Stimulated activated CD8-positive, alpha-beta memory T cell treated with anti-CD3 and anti-CD28 coated beads, Interleukin-15, amount 100 ng/mL, for 48 hours (primary cell): ENCODE results near the gene WNT3A.
A peak's percentile ranks its signal among the peaks of the same experiment; 100 is the strongest.

Experiments used
- DNase-seq, 2 donors: peaks; one replicate each; pipeline ENCODE4 v3.0.0-alpha.2; 2020; ENCODE audit warnings: low read depth in 2 of 2

WNT3A gene

DNA sequence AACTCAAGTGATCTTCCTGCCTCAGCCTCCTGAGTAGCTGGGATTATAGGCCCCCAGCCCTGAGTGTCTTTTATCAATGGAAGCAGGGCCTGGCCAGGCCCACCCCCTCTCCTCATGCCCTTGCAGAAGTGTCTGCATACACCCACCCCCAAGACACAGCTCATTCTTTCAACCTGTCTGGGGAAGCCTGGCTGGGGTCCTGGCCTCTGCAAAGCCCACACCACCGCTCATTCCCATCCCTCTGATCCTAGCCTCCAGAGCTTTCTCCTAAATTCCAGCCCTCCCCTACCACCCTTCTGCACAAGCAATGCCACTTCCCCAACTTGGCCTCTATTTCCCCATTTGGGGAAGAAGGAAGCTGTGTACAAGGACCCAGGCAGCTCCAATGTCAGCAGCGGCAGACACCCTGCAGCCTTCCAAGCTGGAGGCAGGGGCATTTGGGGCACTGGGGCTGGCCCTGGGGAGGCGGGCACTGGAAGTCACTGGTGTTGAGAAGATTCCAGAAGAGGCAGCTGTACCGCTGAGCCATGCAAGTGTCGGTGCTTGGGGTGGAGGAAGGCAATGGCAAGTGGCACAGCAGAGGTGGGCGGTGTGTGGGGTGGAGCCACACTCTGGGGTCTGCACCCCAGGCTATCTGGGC is 42.0 kb downstream of the WNT3A start:
- no peak for DNase-seq

DNA sequence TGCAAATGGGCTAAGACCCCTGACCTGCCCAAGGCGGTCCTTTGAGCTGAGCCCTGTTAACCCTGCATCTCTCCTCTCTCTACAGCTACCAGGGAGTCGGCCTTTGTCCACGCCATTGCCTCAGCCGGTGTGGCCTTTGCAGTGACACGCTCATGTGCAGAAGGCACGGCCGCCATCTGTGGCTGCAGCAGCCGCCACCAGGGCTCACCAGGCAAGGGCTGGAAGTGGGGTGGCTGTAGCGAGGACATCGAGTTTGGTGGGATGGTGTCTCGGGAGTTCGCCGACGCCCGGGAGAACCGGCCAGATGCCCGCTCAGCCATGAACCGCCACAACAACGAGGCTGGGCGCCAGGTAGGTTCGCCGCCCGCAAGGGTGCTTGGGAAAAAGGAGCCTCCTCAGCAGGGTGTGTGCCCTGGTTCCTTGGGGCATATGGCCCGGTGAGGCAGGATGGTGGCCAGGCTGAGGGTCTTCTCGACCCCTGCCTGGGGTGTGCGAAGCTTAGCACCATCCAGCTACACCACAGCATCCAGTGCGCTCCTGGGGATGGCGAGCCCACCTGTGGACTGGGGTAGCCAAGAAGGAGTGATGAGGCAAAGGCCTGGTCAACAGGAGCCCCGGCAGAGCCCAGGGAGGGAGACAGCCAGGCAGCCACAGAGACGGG is 43.9 kb downstream of the WNT3A start:
- DNase-seq, result no peak

DNA sequence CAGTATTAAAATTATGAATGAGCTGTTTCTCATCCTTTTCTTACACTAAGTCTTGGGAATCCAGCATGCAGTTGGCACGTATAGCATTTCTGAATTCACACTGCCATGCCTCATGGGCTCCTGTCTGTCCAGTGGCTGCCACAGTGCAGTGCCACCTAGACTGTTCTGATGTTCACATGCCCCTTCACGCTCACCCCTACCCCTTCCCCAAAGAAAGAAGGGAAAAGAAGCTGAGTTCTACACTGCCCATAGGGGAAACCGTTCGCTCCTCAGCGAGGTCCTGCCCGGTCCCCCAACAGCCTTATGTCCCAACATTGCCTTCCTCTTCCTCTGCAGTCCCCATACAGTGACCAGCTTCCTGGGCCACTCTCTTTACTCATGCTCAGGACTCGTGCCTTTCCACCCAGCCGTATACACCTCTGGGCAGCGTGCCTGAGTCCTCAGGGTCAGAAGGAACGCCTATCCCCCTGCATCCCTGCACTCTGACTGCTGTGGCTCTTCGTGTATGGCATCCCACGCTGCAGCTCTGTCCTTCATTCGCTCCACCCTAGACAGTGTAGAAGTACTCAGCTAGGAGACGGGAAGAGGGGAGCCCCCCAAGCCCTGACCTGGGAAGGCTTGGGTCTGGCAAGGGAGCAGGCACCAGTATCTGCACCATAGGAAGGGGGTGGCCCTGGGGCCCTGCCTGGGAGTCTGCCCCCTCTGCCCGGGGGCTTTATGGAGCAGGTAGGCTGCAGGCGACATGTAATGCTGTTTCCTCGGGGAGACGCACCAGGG is 51.6 kb downstream of the WNT3A start:
- no peak for DNase-seq

DNA sequence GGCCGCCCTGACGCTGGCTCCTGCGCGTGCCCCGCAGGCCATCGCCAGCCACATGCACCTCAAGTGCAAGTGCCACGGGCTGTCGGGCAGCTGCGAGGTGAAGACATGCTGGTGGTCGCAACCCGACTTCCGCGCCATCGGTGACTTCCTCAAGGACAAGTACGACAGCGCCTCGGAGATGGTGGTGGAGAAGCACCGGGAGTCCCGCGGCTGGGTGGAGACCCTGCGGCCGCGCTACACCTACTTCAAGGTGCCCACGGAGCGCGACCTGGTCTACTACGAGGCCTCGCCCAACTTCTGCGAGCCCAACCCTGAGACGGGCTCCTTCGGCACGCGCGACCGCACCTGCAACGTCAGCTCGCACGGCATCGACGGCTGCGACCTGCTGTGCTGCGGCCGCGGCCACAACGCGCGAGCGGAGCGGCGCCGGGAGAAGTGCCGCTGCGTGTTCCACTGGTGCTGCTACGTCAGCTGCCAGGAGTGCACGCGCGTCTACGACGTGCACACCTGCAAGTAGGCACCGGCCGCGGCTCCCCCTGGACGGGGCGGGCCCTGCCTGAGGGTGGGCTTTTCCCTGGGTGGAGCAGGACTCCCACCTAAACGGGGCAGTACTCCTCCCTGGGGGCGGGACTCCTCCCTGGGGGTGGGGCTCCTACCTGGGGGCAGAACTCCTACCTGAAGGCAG is 52.3 kb downstream of the WNT3A start:
- no peak for DNase-seq

DNA sequence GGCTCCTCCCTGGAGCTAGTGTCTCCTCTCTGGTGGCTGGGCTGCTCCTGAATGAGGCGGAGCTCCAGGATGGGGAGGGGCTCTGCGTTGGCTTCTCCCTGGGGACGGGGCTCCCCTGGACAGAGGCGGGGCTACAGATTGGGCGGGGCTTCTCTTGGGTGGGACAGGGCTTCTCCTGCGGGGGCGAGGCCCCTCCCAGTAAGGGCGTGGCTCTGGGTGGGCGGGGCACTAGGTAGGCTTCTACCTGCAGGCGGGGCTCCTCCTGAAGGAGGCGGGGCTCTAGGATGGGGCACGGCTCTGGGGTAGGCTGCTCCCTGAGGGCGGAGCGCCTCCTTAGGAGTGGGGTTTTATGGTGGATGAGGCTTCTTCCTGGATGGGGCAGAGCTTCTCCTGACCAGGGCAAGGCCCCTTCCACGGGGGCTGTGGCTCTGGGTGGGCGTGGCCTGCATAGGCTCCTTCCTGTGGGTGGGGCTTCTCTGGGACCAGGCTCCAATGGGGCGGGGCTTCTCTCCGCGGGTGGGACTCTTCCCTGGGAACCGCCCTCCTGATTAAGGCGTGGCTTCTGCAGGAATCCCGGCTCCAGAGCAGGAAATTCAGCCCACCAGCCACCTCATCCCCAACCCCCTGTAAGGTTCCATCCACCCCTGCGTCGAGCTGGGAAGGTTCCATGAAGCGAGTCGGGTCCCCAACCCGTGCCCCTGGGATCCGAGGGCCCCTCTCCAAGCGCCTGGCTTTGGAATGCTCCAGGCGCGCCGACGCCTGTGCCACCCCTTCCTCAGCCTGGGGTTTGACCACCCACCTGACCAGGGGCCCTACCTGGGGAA is 53.0 kb downstream of the WNT3A start:
- DNase-seq, result peak; percentile 48 to 75

DNA sequence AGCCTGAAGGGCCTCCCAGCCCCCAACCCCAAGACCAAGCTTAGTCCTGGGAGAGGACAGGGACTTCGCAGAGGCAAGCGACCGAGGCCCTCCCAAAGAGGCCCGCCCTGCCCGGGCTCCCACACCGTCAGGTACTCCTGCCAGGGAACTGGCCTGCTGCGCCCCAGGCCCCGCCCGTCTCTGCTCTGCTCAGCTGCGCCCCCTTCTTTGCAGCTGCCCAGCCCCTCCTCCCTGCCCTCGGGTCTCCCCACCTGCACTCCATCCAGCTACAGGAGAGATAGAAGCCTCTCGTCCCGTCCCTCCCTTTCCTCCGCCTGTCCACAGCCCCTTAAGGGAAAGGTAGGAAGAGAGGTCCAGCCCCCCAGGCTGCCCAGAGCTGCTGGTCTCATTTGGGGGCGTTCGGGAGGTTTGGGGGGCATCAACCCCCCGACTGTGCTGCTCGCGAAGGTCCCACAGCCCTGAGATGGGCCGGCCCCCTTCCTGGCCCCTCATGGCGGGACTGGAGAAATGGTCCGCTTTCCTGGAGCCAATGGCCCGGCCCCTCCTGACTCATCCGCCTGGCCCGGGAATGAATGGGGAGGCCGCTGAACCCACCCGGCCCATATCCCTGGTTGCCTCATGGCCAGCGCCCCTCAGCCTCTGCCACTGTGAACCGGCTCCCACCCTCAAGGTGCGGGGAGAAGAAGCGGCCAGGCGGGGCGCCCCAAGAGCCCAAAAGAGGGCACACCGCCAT is 53.8 kb downstream of the WNT3A start:
- DNase-seq, result no peak

DNA sequence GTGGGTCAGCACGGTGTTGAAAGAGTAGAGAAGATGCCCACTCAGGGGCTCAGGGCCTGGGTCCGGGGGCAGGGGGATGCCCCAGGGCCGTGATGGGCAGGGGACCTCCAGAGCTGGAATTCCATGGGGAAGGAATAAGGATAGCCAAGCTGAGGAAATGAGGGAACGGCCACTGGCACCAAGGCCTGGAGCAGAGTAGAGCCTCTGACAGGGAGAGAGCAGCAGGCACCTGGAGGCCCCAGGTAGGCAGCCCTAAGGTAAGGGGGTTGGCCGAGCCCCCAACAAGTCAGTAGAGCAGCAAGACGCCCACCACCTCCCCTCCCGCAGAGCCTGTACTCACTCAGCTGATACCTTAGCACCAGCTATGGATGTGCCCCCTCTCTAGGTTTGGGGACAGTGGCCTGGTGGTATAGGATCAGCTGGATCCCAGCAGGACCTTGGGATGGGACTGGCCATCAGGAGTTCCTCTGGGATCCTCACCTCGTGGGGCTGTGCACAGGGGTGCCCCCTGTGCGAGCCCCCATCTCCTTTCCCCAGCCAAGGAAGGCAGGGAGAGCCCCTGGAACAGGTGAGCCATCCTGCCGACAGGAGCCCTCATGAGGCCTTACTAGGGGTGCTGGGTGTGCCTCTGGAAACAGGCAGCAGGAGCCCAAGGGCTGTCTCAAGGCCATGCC is 54.8 kb downstream of the WNT3A start:
- DNase-seq, result no peak

DNA sequence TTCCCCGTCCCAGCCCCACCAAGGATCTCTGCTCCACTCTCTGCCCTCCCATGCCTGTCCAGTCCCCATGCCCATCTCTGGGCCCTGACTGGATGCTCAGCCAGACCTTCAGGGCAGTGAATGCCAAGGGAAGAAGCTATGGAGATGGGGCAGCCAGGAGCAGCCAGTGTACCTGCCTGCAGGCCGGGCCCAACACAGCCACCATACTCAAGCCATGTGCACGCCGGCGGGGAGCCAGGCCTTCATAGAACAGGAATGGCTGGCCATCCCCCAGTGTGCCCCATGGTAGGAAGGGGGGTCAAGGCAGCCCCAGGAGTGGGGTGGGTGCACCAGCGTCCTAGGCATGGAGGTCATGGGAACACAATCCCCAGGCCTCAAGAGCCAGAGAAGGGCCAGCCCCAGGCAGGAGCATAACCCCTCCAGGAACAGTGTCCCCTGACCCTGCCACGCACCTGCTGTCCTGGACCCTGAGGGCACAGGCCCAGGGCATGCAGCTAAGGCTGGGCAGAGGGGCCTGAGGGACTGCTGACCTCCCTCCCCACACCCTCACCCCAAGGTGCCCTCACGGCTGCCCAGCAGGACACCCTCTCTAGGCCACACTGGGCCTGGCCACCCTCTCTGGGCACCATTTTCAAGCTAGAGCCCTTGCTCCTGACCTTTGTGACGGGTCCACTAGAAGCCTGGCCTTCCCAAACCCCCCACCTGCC is 55.4 kb downstream of the WNT3A start:
- no peak for DNase-seq

DNA sequence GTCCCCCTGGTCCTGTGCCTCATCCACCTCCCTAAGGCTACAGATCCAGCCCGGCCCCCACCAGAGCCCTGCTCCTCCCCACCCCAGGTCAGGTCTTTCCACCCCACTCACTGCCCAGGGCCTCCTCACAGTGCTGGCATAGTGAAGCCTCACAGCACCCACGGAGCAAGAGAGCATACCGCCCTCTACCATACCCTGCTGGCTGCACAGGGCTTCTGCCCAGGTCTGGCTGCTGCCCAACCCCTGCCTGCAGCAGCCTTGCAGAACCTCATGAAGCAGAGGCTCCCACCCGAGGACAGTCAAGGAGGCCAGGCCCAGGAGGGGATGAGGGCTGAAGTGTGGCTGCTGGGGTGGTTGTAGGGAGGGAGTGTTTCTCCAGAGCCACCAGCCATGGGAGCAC is 56.0 kb downstream of the WNT3A start:
- no peak for DNase-seq

DNA sequence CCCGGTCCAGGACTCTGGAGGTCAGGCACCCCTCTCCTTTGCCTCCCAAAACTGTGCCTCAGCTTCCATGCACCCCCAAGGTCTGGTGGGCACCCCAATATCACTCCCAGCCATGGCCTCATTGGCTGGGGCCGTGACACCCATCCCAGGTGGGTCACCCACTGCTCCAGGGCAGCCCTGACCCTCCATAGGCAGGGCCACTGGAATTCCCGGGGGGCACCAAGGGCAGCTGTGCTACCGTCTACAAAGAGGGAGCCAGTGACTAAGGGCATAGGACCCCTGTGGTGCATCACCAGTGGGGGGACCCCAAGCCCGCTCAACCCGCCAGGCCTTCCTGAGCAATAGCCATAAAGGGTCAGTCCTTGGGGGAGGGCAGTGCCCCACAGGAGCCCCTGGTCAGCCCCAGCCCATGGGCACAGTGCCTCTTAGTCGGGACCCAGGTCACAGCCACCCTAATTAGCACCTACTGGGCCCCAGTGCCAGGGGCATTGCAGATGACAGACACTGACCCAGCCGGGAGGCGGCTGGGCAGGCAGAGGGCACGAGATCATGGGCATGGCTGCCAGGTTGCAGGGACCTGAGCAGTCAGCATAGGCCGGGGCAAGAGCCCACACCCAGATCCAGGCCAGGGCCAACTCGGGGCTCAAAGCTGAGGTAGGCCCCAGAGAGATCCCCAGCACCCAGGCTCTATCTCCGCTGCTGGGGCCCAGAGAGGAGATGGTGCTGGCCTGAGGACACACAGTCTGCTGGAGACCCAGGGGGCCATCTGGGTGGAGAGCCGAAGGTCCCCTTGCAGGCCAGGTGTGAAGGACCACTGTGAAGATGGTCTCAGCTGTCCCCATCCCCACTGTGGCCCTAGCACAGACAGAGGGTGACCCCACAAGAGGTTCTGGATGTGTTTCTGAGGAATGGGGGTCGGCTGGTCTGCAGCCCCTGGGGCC is 56.7 kb downstream of the WNT3A start:
- DNase-seq, result no peak

DNA sequence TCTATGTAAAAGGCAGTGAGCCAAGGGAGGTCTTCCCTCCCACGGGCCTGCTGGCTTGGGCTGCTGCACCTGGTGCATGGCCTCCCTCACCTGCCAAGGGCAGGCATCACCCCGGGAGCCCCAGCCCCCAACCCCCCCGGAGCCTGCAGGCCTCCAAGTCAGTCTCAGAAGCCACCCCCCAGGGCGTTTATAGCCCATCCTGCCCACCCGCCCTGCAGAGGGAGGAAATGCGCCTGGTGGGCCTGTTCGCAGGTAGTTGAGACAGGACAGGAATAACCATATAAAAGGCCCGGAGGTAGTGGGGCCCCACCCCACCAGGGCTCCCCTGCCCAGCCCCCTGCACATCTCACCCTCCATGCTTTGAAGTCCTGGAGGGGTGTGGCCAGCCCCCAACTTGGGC is 57.5 kb downstream of the WNT3A start:
- DNase-seq, result no peak

DNA sequence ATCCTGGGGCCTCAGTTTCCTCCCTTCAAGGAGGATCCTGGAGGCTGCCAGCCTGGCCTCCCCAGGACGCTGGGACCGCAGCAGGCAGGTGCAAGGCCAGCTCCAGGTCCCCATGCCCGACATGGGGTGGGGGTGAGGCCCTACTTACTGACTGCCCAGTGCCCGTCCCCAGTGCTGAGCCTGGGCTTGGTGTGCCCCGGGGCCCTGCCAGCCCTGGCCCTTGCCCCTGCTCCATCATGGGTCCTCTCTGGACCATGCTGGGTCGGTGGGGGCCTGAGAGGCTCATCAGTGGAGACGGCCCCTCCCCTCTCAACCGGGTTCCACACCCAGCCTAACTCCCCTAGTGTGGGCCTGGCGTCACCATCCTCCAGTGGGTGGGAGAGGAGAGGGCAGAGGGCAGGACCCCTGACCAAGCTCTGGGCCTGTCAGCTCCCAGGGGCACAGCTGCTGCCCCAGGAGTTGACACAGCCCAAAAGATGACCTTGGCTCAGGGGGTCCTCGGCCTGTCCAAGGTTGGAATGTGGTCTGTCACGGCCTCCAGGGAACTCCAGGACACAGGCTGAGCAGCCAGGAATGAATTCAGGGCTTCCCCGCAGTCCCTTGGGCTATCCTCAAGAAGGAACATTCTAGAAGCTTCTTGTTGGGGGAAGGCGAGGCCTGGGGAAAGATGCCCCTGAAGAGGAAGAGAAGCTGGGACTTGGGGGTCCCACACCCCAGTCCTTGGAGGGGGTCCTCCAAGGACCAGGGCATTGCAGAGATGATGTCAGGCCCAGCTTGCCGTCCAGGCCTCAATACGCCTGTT is 58.1 kb downstream of the WNT3A start:
- no peak for DNase-seq

DNA sequence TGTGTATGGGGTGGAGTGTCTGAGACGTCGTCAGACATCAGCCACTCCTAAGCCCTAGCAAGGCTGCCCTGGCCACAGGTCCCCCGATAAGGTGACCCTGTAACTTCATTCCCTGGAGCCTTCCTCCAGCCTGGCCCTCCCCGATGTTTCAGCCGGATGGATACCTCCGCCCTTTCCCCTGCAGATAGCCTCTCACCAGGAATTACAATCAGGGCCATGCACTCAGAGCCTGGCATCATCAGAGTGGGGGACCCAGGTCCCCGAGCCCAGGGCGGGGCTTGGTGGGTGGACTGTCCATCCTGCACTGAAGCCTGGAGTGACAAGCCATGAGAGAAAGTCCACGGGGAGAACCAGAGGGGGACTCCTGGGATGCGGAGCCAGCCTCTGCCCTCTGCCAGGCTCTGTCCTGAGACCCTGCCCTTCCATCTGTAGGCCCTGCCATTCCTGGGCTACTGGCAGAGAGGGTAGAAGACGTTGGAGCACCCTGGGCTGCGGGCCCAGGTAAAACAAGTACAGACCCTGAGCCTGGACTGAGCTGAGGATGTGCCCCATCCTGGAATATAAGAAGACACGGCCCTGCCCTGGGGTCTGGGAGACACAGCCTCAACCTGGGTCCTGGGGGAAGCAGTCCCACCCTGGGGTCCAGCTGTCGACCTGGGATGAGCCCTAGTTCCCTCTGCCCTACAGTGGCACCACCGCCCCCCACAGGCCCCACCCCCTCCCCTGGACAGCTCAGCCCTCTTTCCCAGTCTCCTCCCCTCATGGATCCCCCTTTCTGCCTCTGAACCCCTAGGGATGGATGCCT is 58.9 kb downstream of the WNT3A start:
- DNase-seq, result no peak

DNA sequence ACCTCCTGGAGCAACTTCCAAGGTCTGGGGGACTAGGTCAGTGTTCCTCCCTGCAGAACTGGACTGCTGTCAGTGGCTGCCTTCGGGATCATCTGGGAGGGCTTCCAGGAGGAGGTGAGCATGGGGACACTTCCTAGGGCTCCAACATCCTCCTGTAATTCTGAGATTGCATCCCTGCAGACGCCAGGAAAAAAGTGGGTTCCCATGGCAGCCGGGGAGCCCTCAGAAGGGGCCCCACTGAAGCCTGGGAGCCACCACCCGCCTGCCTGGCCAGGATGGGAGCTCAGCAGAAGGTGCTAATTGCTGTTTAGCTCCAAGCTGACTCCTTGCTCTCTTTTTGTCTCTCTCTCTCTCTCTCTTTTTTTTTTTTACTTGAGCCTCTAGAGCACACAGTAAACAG is 59.6 kb downstream of the WNT3A start:
- no peak for DNase-seq

DNA sequence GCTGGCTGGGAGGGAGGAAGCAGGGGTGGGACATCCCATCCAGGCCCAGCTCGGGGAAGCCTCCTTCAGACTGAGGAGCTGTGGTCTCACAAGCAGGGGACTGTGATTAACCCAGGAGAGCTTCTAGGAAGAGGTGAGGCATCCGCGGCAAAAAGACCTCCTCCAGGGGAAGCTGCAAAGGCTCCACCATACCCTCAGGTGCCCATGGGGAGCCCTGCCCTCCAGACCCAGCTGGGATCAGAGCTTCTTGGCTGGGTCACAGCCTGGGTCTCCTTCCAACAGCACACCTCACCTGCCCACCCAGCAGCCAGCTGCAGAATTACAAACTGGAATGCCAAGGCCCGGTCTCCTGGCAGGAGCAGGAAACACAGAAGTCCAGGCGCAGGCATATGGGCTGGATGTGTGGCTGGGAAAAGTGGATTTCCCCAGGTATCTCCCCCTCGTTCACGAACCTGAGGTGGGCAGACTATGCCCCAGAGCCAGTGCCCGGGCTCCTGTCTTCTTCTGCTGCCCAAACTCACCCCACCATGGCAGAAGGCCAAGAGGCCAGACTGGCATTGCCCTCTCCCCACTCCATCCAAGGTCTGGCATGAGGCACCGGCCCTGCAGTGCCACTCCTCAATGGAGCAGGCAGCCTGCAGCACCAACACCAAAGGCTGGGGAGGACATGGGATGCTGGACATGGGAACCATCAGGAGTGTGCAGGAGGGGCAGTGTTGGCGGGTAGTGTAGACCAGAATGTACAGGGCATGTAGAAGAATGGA is 60.3 kb downstream of the WNT3A start:
- DNase-seq, result no peak

DNA sequence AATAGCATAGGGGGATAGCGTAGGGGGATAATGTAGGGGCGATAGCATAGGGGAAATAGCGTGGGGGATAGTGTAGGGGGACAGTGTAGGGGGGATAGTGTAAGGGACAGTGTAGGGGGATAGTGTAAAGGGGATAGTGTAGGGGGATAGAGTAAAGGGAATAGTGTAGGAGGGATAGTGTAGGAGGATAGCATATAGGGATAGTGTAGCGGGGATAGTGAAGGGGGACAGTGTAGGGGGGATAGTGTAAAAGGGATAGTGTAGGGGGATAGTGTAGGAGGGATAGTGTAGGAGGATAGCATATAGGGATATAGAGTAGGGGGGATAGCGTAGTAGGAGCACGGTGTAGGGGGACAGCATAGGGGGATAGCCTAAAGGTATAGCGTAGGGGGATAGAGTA is 61.6 kb downstream of the WNT3A start:
- DNase-seq, result no peak
